Fibroblast of villous mesenchyme (primary cell): Measurements from ENCODE around the gene WDR93. TPM values are rescaled to one million over a fixed set of nuclear protein-coding genes. Genes with fewer than 3 reads are reported as not detected.

Experiments
- DNase-seq: peaks from one replicate; pipeline ENCODE4 v3.0.0-alpha.2; 2010; ENCODE audit warnings: low read depth
- H3K4me3 ChIP-seq: 2 replicates; pipeline ENCODE4 v1.5.1; 2011; ENCODE audit warnings: low read depth, mild to moderate bottlenecking, low read length
- total RNA-seq: library from RNA; depleted of rRNA; stranded (reverse); fragments of >200 nt; gene quantifications from 2 replicates; pipeline ENCODE4 v1.2.3, GENCODE V29; 2012
- TF ChIP-seq, protein P1 (sequence below): IDR thresholded peaks from 2 replicates; pipeline ENCODE4 v1.5.1; 2012; ENCODE audit warnings: low read depth, mild to moderate bottlenecking, low read length; ENCODE audit not compliant: insufficient read depth

Gene WDR93
- total RNA-seq, 1 donor = not detected

DNA sequence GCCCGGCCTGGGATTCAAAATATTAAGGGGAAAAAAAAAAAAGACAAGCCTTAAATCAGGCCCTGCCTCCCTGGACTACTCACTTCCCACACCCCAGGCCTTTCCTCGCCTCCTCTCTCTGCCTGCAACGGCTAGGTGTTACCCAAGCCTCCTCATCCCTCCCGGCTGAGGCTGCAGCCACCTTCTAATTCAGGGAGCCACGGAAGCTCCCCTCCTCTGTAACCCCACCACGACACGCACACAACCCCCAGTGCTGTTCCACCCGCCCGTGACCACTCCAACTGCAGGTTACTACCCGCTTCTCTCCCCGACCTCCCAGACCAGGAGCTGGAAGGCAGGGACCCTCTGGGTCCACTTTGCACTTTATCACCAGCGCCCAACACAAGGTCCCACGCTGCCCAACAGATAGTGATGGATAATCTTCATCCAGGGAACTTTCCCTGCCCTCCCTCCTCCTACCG, 36.3 kb upstream of the WDR93 start:
- TF ChIP-seq, protein P1, sequence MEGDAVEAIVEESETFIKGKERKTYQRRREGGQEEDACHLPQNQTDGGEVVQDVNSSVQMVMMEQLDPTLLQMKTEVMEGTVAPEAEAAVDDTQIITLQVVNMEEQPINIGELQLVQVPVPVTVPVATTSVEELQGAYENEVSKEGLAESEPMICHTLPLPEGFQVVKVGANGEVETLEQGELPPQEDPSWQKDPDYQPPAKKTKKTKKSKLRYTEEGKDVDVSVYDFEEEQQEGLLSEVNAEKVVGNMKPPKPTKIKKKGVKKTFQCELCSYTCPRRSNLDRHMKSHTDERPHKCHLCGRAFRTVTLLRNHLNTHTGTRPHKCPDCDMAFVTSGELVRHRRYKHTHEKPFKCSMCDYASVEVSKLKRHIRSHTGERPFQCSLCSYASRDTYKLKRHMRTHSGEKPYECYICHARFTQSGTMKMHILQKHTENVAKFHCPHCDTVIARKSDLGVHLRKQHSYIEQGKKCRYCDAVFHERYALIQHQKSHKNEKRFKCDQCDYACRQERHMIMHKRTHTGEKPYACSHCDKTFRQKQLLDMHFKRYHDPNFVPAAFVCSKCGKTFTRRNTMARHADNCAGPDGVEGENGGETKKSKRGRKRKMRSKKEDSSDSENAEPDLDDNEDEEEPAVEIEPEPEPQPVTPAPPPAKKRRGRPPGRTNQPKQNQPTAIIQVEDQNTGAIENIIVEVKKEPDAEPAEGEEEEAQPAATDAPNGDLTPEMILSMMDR = no peak
- peak; percentile 41 for DNase-seq

GRCh38 chr15:89654847-89655805, 35.5 kb upstream of the WDR93 start, which contains the start of gene KIF7:
TSS of gene KIF7 (minus strand) at chr15:89655467. CDS start at chr15:89652930, 2,537 bp downstream.
- TF ChIP-seq, protein P1 = no peak
- peak; percentile 53 for DNase-seq
- peak within 1 kb of the TSS; percentile 77 for H3K4me3 ChIP-seq

More for the DNA sequence above, 36.3 kb upstream of the WDR93 start:
- peak overlapping the region; percentile 77 for H3K4me3 ChIP-seq

DNA sequence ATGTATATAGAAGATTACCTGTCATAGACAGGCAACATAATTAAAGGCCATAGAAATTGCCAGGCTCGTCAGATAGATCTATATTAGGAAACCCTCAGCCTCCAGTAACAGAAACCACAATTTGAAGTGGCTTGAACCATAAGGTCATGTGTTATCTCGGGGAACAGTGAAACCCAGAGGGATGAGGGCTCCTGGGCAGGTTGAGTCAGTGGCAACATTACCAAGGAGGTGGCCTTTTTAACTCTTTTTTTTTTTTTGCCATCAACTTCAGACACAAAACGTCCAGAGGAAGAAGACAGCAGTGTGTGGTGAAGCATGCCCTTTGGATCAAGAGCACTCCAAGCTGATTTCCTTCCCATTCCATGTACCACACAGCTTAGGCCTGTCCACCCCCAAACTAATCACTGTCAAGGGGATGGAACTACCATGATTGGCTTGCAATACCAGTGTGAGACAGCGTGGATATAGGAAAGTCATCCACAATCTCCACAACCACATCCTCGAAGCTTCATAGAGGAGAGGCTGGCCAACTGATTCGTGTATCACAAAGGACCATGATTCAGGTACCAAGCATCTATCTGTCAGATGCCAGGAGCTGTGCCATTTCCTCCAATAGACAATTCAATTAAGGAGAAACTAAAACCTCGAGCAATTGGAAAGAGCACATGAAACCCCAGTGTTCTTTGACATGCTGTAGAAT, 34.3 kb upstream of the WDR93 start:
- TF ChIP-seq, protein P1 = no peak
- no peak for DNase-seq
- H3K4me3 ChIP-seq = no peak overlapping the region

DNA sequence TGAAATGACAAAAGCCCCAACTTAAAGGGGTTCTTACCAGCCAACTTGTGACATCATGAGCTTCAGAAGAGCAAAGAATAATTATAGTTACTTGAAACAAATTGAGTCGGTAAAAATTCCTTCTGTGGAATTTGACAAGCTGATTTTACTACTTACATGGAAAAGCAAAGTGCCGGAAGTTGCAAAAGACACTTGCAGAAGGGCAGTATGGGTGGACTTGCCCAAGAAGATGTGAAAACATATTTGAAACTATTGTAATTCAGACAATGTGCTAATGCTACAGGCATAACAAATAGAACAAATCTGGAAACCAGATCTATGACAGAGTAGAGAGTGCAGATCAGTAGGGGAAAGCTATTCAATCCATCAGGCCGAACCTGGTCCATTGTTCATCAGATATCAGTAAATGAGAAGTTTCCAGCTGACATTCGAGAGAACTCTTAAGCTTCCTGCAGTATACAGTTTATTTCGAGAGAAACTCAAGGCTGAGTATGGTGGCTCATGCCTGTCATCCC, 32.9 kb upstream of the WDR93 start:
- no peak overlapping the region for H3K4me3 ChIP-seq
- TF ChIP-seq, protein P1 = no peak
- no peak for DNase-seq

DNA sequence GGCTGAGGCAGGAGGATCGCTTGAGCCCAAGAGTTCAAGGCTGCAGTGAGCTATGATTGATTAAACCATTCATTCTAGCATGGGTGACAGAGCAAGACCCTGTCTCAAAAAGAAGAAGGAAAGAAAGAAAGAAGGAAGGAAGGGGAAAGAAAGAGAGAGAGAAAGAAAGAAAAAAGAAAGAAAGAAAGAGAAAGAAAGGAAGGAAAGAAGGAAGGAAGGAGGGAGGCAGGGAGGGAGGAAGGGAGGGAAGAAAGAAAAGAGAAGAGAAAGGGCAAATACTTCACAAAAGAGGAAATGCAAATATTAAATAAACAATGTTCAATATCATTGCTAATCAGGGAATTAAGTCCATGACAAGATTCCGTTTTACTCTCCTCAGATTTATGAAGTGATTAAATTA, 31.3 kb upstream of the WDR93 start:
- TF ChIP-seq, protein P1 = no peak
- H3K4me3 ChIP-seq = no peak overlapping the region
- no peak for DNase-seq

- TF ChIP-seq, protein P1 = no peak
Measured at GRCh38 chr15:89660556-89660955, 30.1 kb upstream of the WDR93 start.

More at GRCh38 chr15:89660556-89660955, 30.1 kb upstream of the WDR93 start:
- H3K4me3 ChIP-seq = no peak overlapping the region
- DNase-seq = no peak
